Measurements from ENCODE around the gene KRT34. TPM values are rescaled to one million over a fixed set of nuclear protein-coding genes. Genes with fewer than 3 reads are reported as not detected.
"Not testable (repeated sequence)": the region's sequence is repeated elsewhere in the genome, so short reads cannot be mapped to it uniquely, and the experiment has no call there.

KRT34 gene
- polyA plus RNA-seq, 3 donors from 2014 or later: not detected

DNA sequence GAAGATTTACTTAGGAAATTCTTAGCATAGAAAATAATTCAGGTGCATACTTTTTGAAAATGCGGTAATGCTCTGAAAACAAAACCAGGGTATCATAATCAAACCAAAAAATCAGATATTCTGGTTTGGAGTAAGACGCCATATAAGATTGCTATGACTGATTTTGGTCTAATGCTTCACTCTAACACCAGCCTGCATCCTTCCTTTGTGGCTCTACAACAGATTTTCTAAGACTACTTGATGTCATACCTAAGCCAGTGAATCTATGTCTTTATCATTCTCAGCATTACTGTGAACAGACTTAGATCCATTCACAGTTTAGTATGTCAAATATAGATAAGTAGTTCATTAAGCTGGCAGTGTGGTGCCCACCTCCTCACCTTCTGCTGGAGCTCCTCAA is 13.1 kb downstream of the KRT34 start:
- H3K4me1 Mint-ChIP-seq: no peaks in the 10 kb centered on the region
- H3K36me3 Mint-ChIP-seq: no peaks in the 10 kb centered on the region
- H3K27me3 Mint-ChIP-seq (ENCODE audit: low read depth in 3 of 3): peaks cover 2 to 4% (median 3%) of the 10 kb centered on the region in 3 donors
- no peaks in the 10 kb centered on the region for H3K9me3 Mint-ChIP-seq
- DNase-seq: no peak
- H3K4me3 Mint-ChIP-seq: no peak overlapping the region
- H3K27ac Mint-ChIP-seq: no peak overlapping the region

- Mint-ChIP-seq H3K27ac (no peak overlapping the region), H3K9me3 (no peaks in the 10 kb centered on the region), H3K36me3 (no peaks in the 10 kb centered on the region), H3K27me3 (ENCODE audit: low read depth in 3 of 3) (peaks cover 2 to 11% (median 3%) of the 10 kb centered on the region in 3 donors), H3K4me1 (no peaks in the 10 kb centered on the region), H3K4me3 (no peak overlapping the region)
- no peak for DNase-seq
Observed at GRCh38 chr17:41367426-41368075, 14.6 kb downstream of the KRT34 start.

DNA sequence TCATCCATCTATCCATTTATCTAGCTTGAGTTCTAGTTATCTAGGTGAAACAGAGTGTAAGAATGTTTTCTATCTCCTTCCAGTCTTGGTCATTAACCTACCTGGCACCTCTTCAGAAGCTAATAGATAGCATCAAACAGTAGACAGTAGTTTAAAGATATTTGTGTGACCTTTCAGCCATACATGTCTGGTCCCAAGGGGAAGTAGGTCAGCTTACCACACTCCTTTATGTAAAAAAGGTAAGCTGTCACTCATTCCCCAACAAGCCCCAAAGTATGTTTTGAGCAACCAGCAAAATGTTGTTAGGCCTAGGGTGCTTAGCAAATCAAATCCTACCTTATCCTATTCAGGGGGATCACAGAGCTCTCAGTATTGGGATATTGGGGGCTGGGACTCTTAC is 16.0 kb downstream of the KRT34 start:
- no peaks in the 10 kb centered on the region for H3K9me3 Mint-ChIP-seq
- H3K36me3 Mint-ChIP-seq: no peaks in the 10 kb centered on the region
- no peak for DNase-seq
- peaks cover 2 to 12% (median 5%) of the 10 kb centered on the region in 3 donors for H3K27me3 Mint-ChIP-seq (ENCODE audit: low read depth in 3 of 3)
- H3K4me1 Mint-ChIP-seq: no peaks in the 10 kb centered on the region
- no peak overlapping the region for H3K4me3 Mint-ChIP-seq
- no peak overlapping the region for H3K27ac Mint-ChIP-seq

GRCh38 chr17:41363881-41364280 is 18.2 kb downstream of the KRT34 start:
- Mint-ChIP-seq H3K9me3 (no peaks in the 10 kb centered on the region), H3K27me3 (ENCODE audit: low read depth in 3 of 3) (peaks cover under 1 to 9% (median 9%) of the 10 kb centered on the region in 3 donors), H3K36me3 (no peaks in the 10 kb centered on the region), H3K27ac (no peak overlapping the region), H3K4me3 (no peak overlapping the region), H3K4me1 (no peaks in the 10 kb centered on the region)
- no peak for DNase-seq

DNA sequence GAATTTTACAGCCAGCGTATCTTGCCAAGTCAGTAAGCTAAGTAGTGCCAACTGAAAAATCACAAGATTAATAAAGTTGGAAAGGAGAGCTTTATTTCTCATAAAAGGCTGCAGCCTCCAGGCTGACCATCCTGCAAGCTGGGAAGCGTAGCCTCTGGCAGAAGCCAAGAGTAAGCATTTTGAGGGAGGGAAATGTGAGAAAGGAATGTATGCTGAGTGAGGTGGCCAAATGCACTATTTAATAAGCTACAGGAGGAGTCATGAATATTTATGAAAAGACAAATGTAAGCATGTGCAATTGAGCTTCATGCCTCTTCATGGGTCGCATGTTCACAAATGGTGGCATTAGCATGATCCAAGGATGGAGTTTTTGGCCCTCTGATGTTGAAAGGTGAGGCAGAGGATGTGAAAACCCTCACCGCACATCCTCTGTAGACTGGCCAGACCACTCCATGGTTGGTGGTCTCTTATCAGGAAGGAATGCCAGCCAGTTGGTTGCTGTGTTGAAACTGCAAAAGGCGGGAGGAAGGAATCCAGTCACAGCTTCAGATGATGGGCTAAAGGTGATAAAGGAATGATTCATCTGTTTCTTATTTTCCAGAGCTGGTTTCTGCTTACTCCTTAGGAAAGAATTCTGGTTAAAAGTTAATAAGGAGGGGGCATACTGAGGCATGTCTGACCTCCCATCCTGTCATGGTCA is 21.7 kb downstream of the KRT34 start:
- DNase-seq: no peak
- Mint-ChIP-seq H3K27ac (no peak overlapping the region), H3K4me3 (no peak overlapping the region), H3K9me3 (no peaks in the 10 kb centered on the region), H3K4me1 (no peaks in the 10 kb centered on the region), H3K36me3 (no peaks in the 10 kb centered on the region), H3K27me3 (ENCODE audit: low read depth in 3 of 3) (peaks cover 6 to 12% (median 9%) of the 10 kb centered on the region in 3 donors)

GRCh38 chr17:41354536-41354935 is 27.6 kb downstream of the KRT34 start:
- Mint-ChIP-seq H3K4me3 (no peak overlapping the region), H3K9me3 (no peaks in the 10 kb centered on the region), H3K27me3 (ENCODE audit: low read depth in 3 of 3) (peaks cover 6 to 11% (median 7%) of the 10 kb centered on the region in 3 donors), H3K36me3 (no peaks in the 10 kb centered on the region), H3K27ac (no peak overlapping the region), H3K4me1 (no peaks in the 10 kb centered on the region)
- DNase-seq: no peak

GRCh38 chr17:41352597-41353366 is 29.3 kb downstream of the KRT34 start:
- no peak overlapping the region for H3K27ac Mint-ChIP-seq
- H3K4me1 Mint-ChIP-seq: no peaks in the 10 kb centered on the region
- peaks cover 0 to 4% (median 0%) of the 10 kb centered on the region in 6 donors for H3K9me3 Mint-ChIP-seq
- no peak for DNase-seq
- H3K4me3 Mint-ChIP-seq: no peak overlapping the region
- H3K36me3 Mint-ChIP-seq: no peaks in the 10 kb centered on the region
- peaks cover 7 to 11% (median 8%) of the 10 kb centered on the region in 3 donors for H3K27me3 Mint-ChIP-seq (ENCODE audit: low read depth in 3 of 3)

GRCh38 chr17:41351177-41351576 is 30.9 kb downstream of the KRT34 start:
- H3K27me3 Mint-ChIP-seq (ENCODE audit: low read depth in 3 of 3): peaks cover 5 to 11% (median 7%) of the 10 kb centered on the region in 3 donors
- H3K4me1 Mint-ChIP-seq: no peaks in the 10 kb centered on the region
- DNase-seq: no peak
- H3K4me3 Mint-ChIP-seq: no peak overlapping the region
- H3K9me3 Mint-ChIP-seq: peaks cover 0 to 4% (median 0%) of the 10 kb centered on the region in 6 donors
- no peak overlapping the region for H3K27ac Mint-ChIP-seq
- no peaks in the 10 kb centered on the region for H3K36me3 Mint-ChIP-seq

DNA sequence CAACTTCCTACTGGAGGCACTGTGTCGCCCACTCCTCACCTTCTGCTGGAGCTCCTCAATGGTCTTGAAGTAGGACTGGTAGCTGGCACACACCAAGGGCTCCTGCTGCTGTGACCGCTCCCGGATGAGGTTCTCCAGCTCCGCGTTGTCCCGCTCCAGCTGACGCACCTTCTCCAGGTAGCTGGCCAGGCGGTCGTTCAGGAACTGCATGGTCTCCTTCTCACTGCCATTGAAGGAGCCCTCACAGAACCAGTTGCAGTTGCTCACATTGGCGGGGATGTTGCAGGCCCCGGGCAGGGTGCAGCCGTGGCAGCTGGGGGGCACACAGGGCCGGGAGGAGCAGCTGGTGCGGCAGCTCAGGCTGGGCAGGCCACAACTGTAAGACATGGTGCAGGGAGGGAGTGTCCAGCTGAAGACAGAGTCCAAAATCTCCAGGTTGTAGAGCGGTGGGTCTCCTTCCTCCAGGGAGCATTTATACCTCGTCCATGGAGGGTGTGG is 31.7 kb downstream of the KRT34 start, which contains the start of gene KRT33A:
KRT33A (minus strand) TSS at position 448 of the 498 bp plus-strand sequence; CDS start at position 387, 61 bp downstream.
- not testable (repeated sequence) for H3K4me1 Mint-ChIP-seq; H3K4me3 Mint-ChIP-seq; H3K27me3 Mint-ChIP-seq (ENCODE audit: low read depth in 3 of 3); DNase-seq; H3K36me3 Mint-ChIP-seq; H3K9me3 Mint-ChIP-seq; H3K27ac Mint-ChIP-seq

DNA sequence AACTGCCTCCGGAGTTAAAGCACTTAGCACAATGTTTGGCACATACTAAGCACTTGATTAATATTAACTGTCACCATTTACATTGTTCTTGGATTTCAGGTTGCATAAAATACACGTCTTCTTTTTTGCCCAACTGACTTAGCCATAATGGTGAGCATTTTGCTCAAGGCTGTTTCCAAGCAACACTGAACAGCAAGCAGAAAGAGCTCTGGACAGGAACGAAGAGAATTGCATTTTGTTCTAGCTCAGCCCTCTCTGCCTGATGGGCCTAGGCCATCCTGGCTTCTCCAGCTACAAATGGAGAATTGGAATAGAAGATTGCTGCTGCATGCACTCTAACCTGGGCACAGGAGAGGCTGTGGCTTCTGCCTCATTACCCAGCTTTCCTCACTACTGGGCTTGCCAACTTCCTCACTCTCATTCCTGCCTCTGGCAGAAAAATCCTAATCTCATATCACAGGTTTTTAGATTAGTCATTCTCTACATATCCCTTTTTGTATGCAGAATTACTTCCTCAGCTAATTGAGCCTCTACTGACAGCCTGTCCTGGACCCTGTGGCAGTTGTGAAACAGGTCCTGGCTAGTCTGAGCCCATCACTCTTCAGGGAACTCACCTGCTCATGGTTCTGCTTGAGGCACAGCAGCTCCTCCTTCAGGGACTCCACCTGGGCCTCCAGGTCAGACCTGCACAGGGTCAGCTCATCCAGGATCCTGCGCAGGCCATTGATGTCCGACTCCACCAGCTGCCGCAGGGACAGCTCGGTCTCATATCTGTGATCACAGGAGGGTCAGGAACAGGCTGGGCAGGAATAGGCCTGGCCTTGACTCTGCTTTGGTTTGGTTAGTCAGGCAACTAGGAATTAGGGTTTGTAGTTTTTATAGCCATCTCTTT is 34.0 kb downstream of the KRT34 start:
- DNase-seq: no peak
- Mint-ChIP-seq H3K27ac (no peak overlapping the region), H3K4me1 (no peaks in the 10 kb centered on the region), H3K27me3 (ENCODE audit: low read depth in 3 of 3) (peaks cover 6 to 8% (median 6%) of the 10 kb centered on the region in 3 donors), H3K36me3 (peaks cover 0 to 5% (median 3%) of the 10 kb centered on the region in 3 donors), H3K4me3 (no peak overlapping the region), H3K9me3 (peaks cover 2 to 6% (median 3%) of the 10 kb centered on the region in 6 donors)

DNA sequence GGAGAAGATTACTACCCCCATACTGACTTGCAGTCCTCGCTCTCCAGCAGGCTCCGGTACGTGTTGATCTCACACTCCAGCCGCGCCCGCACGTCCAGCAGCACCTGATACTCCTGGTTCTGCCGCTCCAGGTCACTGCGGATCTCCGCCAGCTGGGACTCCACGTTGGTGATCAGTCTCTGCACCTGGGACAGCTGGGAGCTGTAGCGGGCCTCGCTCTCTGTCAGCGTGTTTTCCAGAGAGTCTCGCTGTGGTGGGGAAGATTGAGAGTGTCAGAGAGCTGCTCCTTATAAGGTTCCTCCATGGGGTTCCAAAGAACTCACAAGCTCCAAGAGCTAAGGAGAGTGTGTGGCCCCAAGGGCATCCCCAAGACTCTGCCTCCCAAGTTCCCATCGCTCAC is 35.7 kb downstream of the KRT34 start:
- H3K27ac Mint-ChIP-seq; H3K27me3 Mint-ChIP-seq (ENCODE audit: low read depth in 3 of 3); H3K4me3 Mint-ChIP-seq; H3K4me1 Mint-ChIP-seq; DNase-seq; H3K36me3 Mint-ChIP-seq: not testable (repeated sequence)
- H3K9me3 Mint-ChIP-seq: peaks cover 2 to 21% (median 12%) of the 10 kb centered on the region in 6 donors

DNA sequence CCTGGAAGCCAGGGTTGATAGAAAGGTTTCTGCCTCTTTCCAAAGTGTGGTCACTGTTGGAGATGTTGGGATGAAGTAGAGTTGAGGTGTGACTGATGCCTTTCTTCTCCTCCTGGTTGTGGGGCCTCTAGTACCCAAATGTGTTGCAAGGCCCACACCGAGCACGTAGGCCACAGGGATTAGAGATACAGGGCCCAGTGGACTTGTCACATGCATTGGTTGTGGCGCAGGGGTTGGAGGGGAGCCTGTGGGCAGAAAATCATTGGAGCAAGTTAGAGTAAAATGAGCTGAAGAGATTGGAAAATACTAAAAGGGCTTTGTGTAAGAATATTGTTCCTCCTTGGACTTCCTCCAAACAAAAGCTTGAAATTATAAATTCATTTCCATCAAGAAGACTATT is 36.1 kb downstream of the KRT34 start:
- Mint-ChIP-seq H3K9me3 (peaks cover 2 to 22% (median 13%) of the 10 kb centered on the region in 6 donors), H3K27ac (no peak overlapping the region), H3K4me1 (peaks cover 11 to 12% of the 10 kb centered on the region in 2 donors), H3K36me3 (peaks cover 0 to 8% (median 7%) of the 10 kb centered on the region in 3 donors), H3K27me3 (ENCODE audit: low read depth in 3 of 3) (peaks cover 0 to 7% (median 6%) of the 10 kb centered on the region in 3 donors), H3K4me3 (no peak overlapping the region)
- DNase-seq: no peak

GRCh38 chr17:41343029-41343428 is 39.1 kb downstream of the KRT34 start:
- Mint-ChIP-seq H3K9me3 (peaks cover 2 to 22% (median 12%) of the 10 kb centered on the region in 6 donors), H3K4me3 (no peak overlapping the region), H3K27ac (peak overlapping the region in 2 of 6 donors; percentile 14 to 26), H3K27me3 (ENCODE audit: low read depth in 3 of 3) (peaks cover 3 to 8% (median 7%) of the 10 kb centered on the region in 3 donors), H3K36me3 (peaks cover 0 to 8% (median 7%) of the 10 kb centered on the region in 3 donors), H3K4me1 (peaks cover 38 to 42% of the 10 kb centered on the region in 2 donors)
- DNase-seq: no peak

All from immature natural killer cell (primary cell).